ENCODE results near the gene CCDC33. TPM values are rescaled to one million over a fixed set of nuclear protein-coding genes. Genes with fewer than 3 reads are reported as not detected.

CCDC33 gene
- total and polyA plus RNA-seq, 2 donors (not counting 3 experiments of a cell fraction or from before 2014, with no cell fraction given), result not detected

GRCh38 chr15:74270155-74270554 is 34.0 kb downstream of the CCDC33 start:
- intact Hi-C loops (cut with micrococcal nuclease), result no loop called here
- H3K9me3 ChIP-seq (replicated peaks; ENCODE audit: control insufficient read depth, insufficient read depth, low read length), result no peaks in the 10 kb centered on the region
- H4K20me1 ChIP-seq (replicated peaks; ENCODE audit: control insufficient read depth, extremely low read depth, insufficient read depth, low read length), result no peaks in the 10 kb centered on the region
- H3K9me1 ChIP-seq (replicated peaks; ENCODE audit: control insufficient read depth, extremely low read depth, insufficient read depth, low read length), result no peaks in the 10 kb centered on the region
- dilution Hi-C loops (cut with MboI; ENCODE audit: extremely low pct_ligation_motif_present, low sequenced_read_pairs), result no loop called here
- no peak overlapping the region for H2AFZ ChIP-seq (ENCODE audit: low read depth, low read length)
- no peaks in the 10 kb centered on the region for H3K4me1 ChIP-seq (ENCODE audit: control insufficient read depth, extremely low read depth, insufficient read depth, low read length)
- H3K9ac ChIP-seq (replicated peaks; ENCODE audit: extremely low read depth, insufficient read depth, low read length), result no peak overlapping the region
- TF ChIP-seq, protein P1, sequence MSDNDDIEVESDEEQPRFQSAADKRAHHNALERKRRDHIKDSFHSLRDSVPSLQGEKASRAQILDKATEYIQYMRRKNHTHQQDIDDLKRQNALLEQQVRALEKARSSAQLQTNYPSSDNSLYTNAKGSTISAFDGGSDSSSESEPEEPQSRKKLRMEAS (IDR thresholded peaks at IDR 0.05; ENCODE audit: insufficient read depth, insufficient read length), result no peak
- no peak for TF ChIP-seq JUN (IDR thresholded peaks at IDR 0.05; ENCODE audit: borderline replicate concordance, insufficient read depth, insufficient read length, low read depth)
- TF ChIP-seq MYC (IDR thresholded peaks at IDR 0.05; ENCODE audit: low read depth, low read length), result no peak
- TF ChIP-seq POLR2AphosphoS5 (IDR thresholded peaks at IDR 0.05; ENCODE audit: insufficient read depth, low read depth, low read length), result no peak
- TF ChIP-seq POLR2A (IDR thresholded peaks at IDR 0.05; ENCODE audit: low read depth, low read length), result no peak
- TF ChIP-seq, protein P2, sequence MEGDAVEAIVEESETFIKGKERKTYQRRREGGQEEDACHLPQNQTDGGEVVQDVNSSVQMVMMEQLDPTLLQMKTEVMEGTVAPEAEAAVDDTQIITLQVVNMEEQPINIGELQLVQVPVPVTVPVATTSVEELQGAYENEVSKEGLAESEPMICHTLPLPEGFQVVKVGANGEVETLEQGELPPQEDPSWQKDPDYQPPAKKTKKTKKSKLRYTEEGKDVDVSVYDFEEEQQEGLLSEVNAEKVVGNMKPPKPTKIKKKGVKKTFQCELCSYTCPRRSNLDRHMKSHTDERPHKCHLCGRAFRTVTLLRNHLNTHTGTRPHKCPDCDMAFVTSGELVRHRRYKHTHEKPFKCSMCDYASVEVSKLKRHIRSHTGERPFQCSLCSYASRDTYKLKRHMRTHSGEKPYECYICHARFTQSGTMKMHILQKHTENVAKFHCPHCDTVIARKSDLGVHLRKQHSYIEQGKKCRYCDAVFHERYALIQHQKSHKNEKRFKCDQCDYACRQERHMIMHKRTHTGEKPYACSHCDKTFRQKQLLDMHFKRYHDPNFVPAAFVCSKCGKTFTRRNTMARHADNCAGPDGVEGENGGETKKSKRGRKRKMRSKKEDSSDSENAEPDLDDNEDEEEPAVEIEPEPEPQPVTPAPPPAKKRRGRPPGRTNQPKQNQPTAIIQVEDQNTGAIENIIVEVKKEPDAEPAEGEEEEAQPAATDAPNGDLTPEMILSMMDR (IDR thresholded peaks at IDR 0.05; ENCODE audit: extremely low read depth in 1 of 2, insufficient read depth in 1 of 2, low read depth in 1 of 2, low read length in 2 of 2), result no peak
- no peak for TF ChIP-seq GATA2 (IDR thresholded peaks at IDR 0.05; ENCODE audit: insufficient read depth, insufficient read length, low read depth, low read length)
- no peak for TF ChIP-seq FOS (IDR thresholded peaks at IDR 0.05; ENCODE audit: borderline replicate concordance, insufficient read depth, low read length)
- no peak for TF ChIP-seq EZH2 (IDR thresholded peaks at IDR 0.05; ENCODE audit: borderline replicate concordance, low read depth, low read length, severe bottlenecking)
- DNase-seq (ENCODE audit: low read depth, low spot score) (no peak), FAIRE-seq (no peak)
- no peaks in the 10 kb centered on the region for H3K27me3 ChIP-seq (ENCODE audit: control insufficient read depth in 2 of 2, insufficient read depth in 2 of 2, low read length in 2 of 2)
- H3K4me2 ChIP-seq (ENCODE audit: insufficient read depth, low read length), result no peak overlapping the region
- H3K79me2 ChIP-seq (ENCODE audit: control insufficient read depth, insufficient read depth, low read length), result no peaks in the 10 kb centered on the region
- BruUV-seq (replicated peaks), result no TSS peak
- no peak overlapping the region for H3K4me3 ChIP-seq (replicated peaks in 1 of 3; ENCODE audit: insufficient read depth in 1 of 3, low read depth in 1 of 3, low read length in 3 of 3)
- CTCF ChIA-PET, result no interaction called here
- POLR2A ChIA-PET, result no interaction called here
- H3K27ac ChIP-seq (ENCODE audit: insufficient read depth, low read depth, low read length), result no peak overlapping the region
- H3K36me3 ChIP-seq (ENCODE audit: control insufficient read depth in 2 of 2, extremely low read depth in 1 of 2, insufficient read depth in 2 of 2, low read length in 2 of 2), result no peaks in the 10 kb centered on the region

All from endothelial cell of umbilical vein (primary cell).